ENCODE results near the gene MARCKS. TPM values are rescaled to one million over a fixed set of nuclear protein-coding genes. Genes with fewer than 3 reads are reported as not detected.
A peak's percentile ranks its signal among the peaks of the same experiment; 100 is the strongest.

Gene MARCKS
- total and polyA plus RNA-seq, 10 of the 15 experiments (the other 5 are each of a cell fraction or from before 2014, with no cell fraction given) = 29.0 to 164 (median 74.5) TPM

DNA sequence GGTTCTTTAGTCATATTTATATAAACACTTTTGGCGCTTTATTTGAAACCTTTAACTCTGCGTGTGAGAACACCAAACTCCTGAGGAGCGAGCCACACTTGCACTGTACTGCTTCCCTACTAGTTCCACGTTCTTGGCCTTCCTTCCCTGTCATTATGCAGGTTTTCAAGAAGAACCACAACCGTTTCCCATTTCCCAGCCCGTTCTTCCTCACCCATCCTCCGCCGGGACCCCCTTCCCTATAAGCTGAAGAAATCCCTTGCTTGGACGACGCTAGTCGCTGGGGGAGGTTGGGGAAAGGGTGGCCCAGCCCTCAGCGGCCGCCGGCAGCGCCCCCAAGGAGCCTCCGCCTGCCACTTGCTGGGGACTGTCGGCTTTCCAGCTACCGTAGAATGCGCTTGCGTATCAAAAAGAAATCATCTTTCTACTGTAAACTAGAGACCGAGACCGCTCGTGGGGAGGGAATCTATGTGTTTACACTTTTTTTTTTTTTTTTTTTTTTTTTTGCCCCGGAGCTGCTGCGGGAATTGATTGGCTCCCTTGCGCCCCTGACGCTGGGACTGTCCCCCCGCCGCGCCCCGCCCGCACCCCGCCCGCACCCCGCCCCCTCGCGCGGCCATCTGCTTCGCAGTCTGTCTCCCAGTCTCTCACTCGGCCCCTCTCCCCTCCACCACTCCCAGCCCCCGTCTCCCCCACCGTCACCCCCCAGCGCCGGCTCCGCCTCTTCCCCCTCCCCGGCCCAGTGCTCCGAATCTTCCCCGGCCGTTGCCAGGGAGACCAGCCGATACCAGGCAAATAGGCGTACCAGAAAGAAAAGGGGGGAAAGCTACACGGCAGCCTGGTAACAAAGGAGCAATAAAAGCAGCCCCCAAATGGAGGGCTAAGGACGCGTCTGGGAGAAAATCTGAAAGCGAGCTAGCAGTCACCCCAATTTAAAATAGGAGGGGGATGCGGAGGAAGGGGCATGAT lies 2.3 kb upstream of the MARCKS start (continued):
- TF ChIP-seq, protein P1, sequence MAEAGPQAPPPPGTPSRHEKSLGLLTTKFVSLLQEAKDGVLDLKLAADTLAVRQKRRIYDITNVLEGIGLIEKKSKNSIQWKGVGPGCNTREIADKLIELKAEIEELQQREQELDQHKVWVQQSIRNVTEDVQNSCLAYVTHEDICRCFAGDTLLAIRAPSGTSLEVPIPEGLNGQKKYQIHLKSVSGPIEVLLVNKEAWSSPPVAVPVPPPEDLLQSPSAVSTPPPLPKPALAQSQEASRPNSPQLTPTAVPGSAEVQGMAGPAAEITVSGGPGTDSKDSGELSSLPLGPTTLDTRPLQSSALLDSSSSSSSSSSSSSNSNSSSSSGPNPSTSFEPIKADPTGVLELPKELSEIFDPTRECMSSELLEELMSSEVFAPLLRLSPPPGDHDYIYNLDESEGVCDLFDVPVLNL (IDR thresholded peaks at IDR 0.05; ENCODE audit: low read depth, low read length) = no peak
- TF ChIP-seq PAX8 (IDR thresholded peaks at IDR 0.05) (no peak), RFX5 (IDR thresholded peaks at IDR 0.05; ENCODE audit: low read depth, low read length) (no peak), ZNF384 (IDR thresholded peaks at IDR 0.05; ENCODE audit: borderline replicate concordance, low read depth, low read length) (peak; percentile 97), EED (IDR thresholded peaks at IDR 0.05; ENCODE audit: low read depth) (0 out of 2 replicates have a peak, but pooled peaks have one; percentile 43), CREB1 (IDR thresholded peaks at IDR 0.05; ENCODE audit: low read depth) (peak; percentile 70), IKZF1 (conservative IDR thresholded peaks at IDR 0.05) (peak; percentile 52; the same call in 1 of the 2 replicates), FOS (IDR thresholded peaks at IDR 0.05; ENCODE audit: borderline replicate concordance, extremely low read depth, insufficient read length) (no peak), CEBPB (IDR thresholded peaks at IDR 0.05; ENCODE audit: borderline replicate concordance in 1 of 2, low read depth in 2 of 2, low read length in 2 of 2) (no peak), EGR1 (IDR thresholded peaks at IDR 0.05; ENCODE audit: borderline replicate concordance in 1 of 2, low read depth in 2 of 2, low read length in 2 of 2) (peak in 1 of 2 experiments; percentile 33; a peak in 1 of 3 replicates), TCF3 (IDR thresholded peaks at IDR 0.05; ENCODE audit: borderline replicate concordance, insufficient read depth, low read depth, low read length) (no peak), BMI1 (IDR thresholded peaks at IDR 0.05; ENCODE audit: borderline replicate concordance) (peak; percentile 30; the same call in 1 of the 2 replicates), KLF5 (IDR thresholded peaks at IDR 0.05; ENCODE audit: partially characterized antibody) (no peak), SMARCA5 (IDR thresholded peaks at IDR 0.05) (no peak), TBL1XR1 (IDR thresholded peaks at IDR 0.05; ENCODE audit: low read depth, low read length) (no peak), MXI1 (IDR thresholded peaks at IDR 0.05; ENCODE audit: low read depth, low read length) (0 out of 2 replicates have a peak, but pooled peaks have one; percentile 13), SPI1 (IDR thresholded peaks at IDR 0.05; ENCODE audit: borderline replicate concordance, insufficient read depth, low read depth, low read length) (no peak), NFXL1 (IDR thresholded peaks at IDR 0.05; ENCODE audit: borderline replicate concordance) (no peak), SIX5 (IDR thresholded peaks at IDR 0.05; ENCODE audit: low read depth, low read length, severe bottlenecking) (no peak), CHD1 (IDR thresholded peaks at IDR 0.05; ENCODE audit: low read depth, low read length) (0 out of 2 replicates have a peak, but pooled peaks have one; percentile 44), YY1 (IDR thresholded peaks at IDR 0.05; ENCODE audit: low read depth, low read length) (0 out of 2 replicates have a peak, but pooled peaks have one; percentile 8)
- TF ChIP-seq, protein P2, sequence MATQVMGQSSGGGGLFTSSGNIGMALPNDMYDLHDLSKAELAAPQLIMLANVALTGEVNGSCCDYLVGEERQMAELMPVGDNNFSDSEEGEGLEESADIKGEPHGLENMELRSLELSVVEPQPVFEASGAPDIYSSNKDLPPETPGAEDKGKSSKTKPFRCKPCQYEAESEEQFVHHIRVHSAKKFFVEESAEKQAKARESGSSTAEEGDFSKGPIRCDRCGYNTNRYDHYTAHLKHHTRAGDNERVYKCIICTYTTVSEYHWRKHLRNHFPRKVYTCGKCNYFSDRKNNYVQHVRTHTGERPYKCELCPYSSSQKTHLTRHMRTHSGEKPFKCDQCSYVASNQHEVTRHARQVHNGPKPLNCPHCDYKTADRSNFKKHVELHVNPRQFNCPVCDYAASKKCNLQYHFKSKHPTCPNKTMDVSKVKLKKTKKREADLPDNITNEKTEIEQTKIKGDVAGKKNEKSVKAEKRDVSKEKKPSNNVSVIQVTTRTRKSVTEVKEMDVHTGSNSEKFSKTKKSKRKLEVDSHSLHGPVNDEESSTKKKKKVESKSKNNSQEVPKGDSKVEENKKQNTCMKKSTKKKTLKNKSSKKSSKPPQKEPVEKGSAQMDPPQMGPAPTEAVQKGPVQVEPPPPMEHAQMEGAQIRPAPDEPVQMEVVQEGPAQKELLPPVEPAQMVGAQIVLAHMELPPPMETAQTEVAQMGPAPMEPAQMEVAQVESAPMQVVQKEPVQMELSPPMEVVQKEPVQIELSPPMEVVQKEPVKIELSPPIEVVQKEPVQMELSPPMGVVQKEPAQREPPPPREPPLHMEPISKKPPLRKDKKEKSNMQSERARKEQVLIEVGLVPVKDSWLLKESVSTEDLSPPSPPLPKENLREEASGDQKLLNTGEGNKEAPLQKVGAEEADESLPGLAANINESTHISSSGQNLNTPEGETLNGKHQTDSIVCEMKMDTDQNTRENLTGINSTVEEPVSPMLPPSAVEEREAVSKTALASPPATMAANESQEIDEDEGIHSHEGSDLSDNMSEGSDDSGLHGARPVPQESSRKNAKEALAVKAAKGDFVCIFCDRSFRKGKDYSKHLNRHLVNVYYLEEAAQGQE (IDR thresholded peaks at IDR 0.05; ENCODE audit: low read depth, low read length) = no peak
- TF ChIP-seq, protein P3, sequence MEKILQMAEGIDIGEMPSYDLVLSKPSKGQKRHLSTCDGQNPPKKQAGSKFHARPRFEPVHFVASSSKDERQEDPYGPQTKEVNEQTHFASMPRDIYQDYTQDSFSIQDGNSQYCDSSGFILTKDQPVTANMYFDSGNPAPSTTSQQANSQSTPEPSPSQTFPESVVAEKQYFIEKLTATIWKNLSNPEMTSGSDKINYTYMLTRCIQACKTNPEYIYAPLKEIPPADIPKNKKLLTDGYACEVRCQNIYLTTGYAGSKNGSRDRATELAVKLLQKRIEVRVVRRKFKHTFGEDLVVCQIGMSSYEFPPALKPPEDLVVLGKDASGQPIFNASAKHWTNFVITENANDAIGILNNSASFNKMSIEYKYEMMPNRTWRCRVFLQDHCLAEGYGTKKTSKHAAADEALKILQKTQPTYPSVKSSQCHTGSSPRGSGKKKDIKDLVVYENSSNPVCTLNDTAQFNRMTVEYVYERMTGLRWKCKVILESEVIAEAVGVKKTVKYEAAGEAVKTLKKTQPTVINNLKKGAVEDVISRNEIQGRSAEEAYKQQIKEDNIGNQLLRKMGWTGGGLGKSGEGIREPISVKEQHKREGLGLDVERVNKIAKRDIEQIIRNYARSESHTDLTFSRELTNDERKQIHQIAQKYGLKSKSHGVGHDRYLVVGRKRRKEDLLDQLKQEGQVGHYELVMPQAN (conservative IDR thresholded peaks at IDR 0.05) = 0 out of 2 replicates have a peak, but pooled peaks have one; percentile 24
